HCT116 (cell line): Measurements from ENCODE around the gene RHBDD3. TPM values are rescaled to one million over a fixed set of nuclear protein-coding genes. Genes with fewer than 3 reads are reported as not detected.

Source experiments
- ATAC-seq: fragments of 200-7000 bp; cut with Tn5 transposase; 2 replicates; pipeline ENCODE4 v1.9.1; 2020; ENCODE audit warnings: mild to moderate bottlenecking, moderate library complexity
- BruUV-seq: library from RNA; stranded (reverse); fragments of 400-500 nt; replicated peaks from 2 replicates; lab custom pipeline; 2021; lab: Mats Ljungman, UMichigan
- CTCF ChIA-PET: fragments of 300-600 bp; sonication (Branson Sonifier 250); formaldehyde crosslinking; loops from one replicate; lab custom pipeline; 2021; ENCODE audit warnings: antibody characterized with exemption; lab: Charles Lee
- POLR2A ChIA-PET: fragments of 300-600, 350-600 bp; sonication (Branson Sonifier 250); formaldehyde crosslinking; loops from one replicate; lab custom pipeline; 2021; ENCODE audit warnings: antibody characterized with exemption; lab: Charles Lee
- RAD21 ChIA-PET, 2 experiments: fragments of 300-600 bp; sonication (Branson Sonifier 250); formaldehyde crosslinking; loops; one replicate each; lab custom pipeline; 2023; ENCODE audit warnings: low total read pairs in 2 of 2; ENCODE audit not compliant: uncharacterized antibody in 2 of 2, unreplicated experiment in 2 of 2, low non-redundant PET in 1 of 2; lab: Charles Lee
- DNase-seq: peaks from one replicate; pipeline ENCODE4 v3.0.0-alpha.2; 2010; ENCODE audit warnings: low read depth, low spot score
- H2AFZ ChIP-seq: fragments of 200-600 bp; shearing (Covaris generic), sonication (generic); 2 replicates; pipeline ENCODE4 v1.6.1; 2017; ENCODE audit warnings: low read depth, mixed run types, mixed read lengths, antibody characterized with exemption, low read length; ENCODE audit not compliant: poor library complexity, severe bottlenecking
- H3K27ac ChIP-seq: 2 replicates; pipeline ENCODE4 v1.5.1; 2012; ENCODE audit warnings: low read depth, low read length
- H3K27me3 ChIP-seq: fragments of 200-600 bp; sonication (generic); 2 replicates; pipeline ENCODE4 v1.6.1; 2016; ENCODE audit warnings: mixed run types, low read length, mixed read lengths; ENCODE audit not compliant: insufficient read depth
- H3K36me3 ChIP-seq, 2 experiments: fragments of 200-500 bp in 1 of 2; fragments of 200-600 bp in 1 of 2; sonication (Bioruptor generic) in 1 of 2; sonication (generic) in 1 of 2; 2 replicates each; pipeline versions ENCODE4 v1.5.1 to v1.6.1; 2014 to 2016; ENCODE audit warnings: low read length in 2 of 2, inconsistent platforms in 1 of 2, mixed read lengths in 1 of 2, mixed run types in 1 of 2; ENCODE audit not compliant: insufficient read depth in 2 of 2, control insufficient read depth in 1 of 2
- H3K4me1 ChIP-seq, 2 experiments: fragments of 200-600 bp in 1 of 2; sonication (generic) in 1 of 2; 2 replicates each; pipeline versions ENCODE4 v1.5.1 to v1.6.1; 2012 to 2017; ENCODE audit warnings: low read length in 2 of 2, inconsistent platforms in 1 of 2, mild to moderate bottlenecking in 1 of 2, mixed read lengths in 1 of 2, mixed run types in 1 of 2, moderate library complexity in 1 of 2; ENCODE audit not compliant: insufficient read depth in 2 of 2, control insufficient read depth in 1 of 2
- H3K4me2 ChIP-seq: fragments of 200-600 bp; sonication (generic); 2 replicates; pipeline ENCODE4 v1.6.1; 2017; ENCODE audit warnings: mixed run types, low read length, mixed read lengths
- H3K4me3 ChIP-seq, 2 experiments: fragments of 200-600 bp in 1 of 2; sonication (generic) in 1 of 2; replicated peaks in 1 of 2; 2 replicates each; pipeline ENCODE4 v1.5.1; 2011 to 2016; ENCODE audit warnings: low read length in 2 of 2, control low read depth in 1 of 2, low read depth in 1 of 2, mild to moderate bottlenecking in 1 of 2, mixed read lengths in 1 of 2, mixed run types in 1 of 2
- H3K79me2 ChIP-seq: fragments of 200-600 bp; sonication (generic); 2 replicates; pipeline ENCODE4 v1.6.1; 2017; ENCODE audit warnings: mild to moderate bottlenecking, mixed run types, low read length, moderate library complexity, mixed read lengths; ENCODE audit not compliant: insufficient read depth
- H3K9ac ChIP-seq: fragments of 200-600 bp; sonication (generic); 2 replicates; pipeline ENCODE4 v1.6.1; 2016; ENCODE audit warnings: low read length, mixed read lengths
- H3K9me2 ChIP-seq: fragments of 200-600 bp; sonication (generic), shearing (Covaris generic); 2 replicates; pipeline ENCODE4 v1.6.1; 2017; ENCODE audit warnings: mixed run types, mild to moderate bottlenecking, moderate library complexity; ENCODE audit not compliant: insufficient read depth
- H3K9me3 ChIP-seq, 2 experiments: fragments of 200-500 bp in 1 of 2; fragments of 200-600 bp in 1 of 2; sonication (Bioruptor generic) in 1 of 2; sonication (generic) in 1 of 2; 2 replicates each; pipeline ENCODE4 v1.6.1; 2014 to 2017; ENCODE audit warnings: low read length in 2 of 2, mixed read lengths in 2 of 2, inconsistent platforms in 1 of 2, low read depth in 1 of 2, mild to moderate bottlenecking in 1 of 2, mixed run types in 1 of 2, moderate library complexity in 1 of 2; ENCODE audit not compliant: control insufficient read depth in 1 of 2, insufficient read depth in 1 of 2
- H4K20me1 ChIP-seq: fragments of 200-600 bp; sonication (generic), shearing (Covaris generic); 2 replicates; pipeline ENCODE4 v1.6.1; 2017; ENCODE audit warnings: mixed run types, mild to moderate bottlenecking, moderate library complexity; ENCODE audit not compliant: insufficient read depth
- CBX3 ChIP-seq: IDR thresholded peaks from 2 replicates; pipeline ENCODE4 v1.6.1; 2012; ENCODE audit warnings: low read depth
- CEBPB ChIP-seq: IDR thresholded peaks from 2 replicates; pipeline ENCODE4 v1.6.1; 2012; ENCODE audit warnings: low read depth
- CTCF ChIP-seq, 3 experiments: fragments of 200-600 bp in 1 of 3; sonication (generic) in 1 of 3; IDR thresholded peaks in 2 of 3; conservative IDR thresholded peaks in 1 of 3; 2 replicates each; pipeline ENCODE4 v1.5.1; 2012 to 2017; ENCODE audit warnings: low read depth in 2 of 3, low read length in 2 of 3, antibody characterized with exemption in 1 of 3, borderline replicate concordance in 1 of 3, control low read depth in 1 of 3, mild to moderate bottlenecking in 1 of 3, mixed read lengths in 1 of 3, mixed run types in 1 of 3, moderate library complexity in 1 of 3; ENCODE audit not compliant: insufficient read depth in 1 of 3
- EZH2 ChIP-seq: fragments of 200-600 bp; sonication (generic); IDR thresholded peaks from 2 replicates; pipeline ENCODE4 v1.6.1; 2017; ENCODE audit warnings: antibody characterized with exemption, mixed run types
- FOSL1 ChIP-seq: IDR thresholded peaks from 2 replicates; pipeline ENCODE4 v1.6.1; 2012; ENCODE audit warnings: low read depth
- JUND ChIP-seq: IDR thresholded peaks from 2 replicates; pipeline ENCODE4 v1.6.1; 2012
- POLR2AphosphoS5 ChIP-seq: IDR thresholded peaks from 2 replicates; pipeline ENCODE4 v1.6.1; 2011; ENCODE audit warnings: mild to moderate bottlenecking, low read depth, low read length, moderate library complexity
- RAD21 ChIP-seq: IDR thresholded peaks from 2 replicates; pipeline ENCODE4 v1.6.1; 2012; ENCODE audit warnings: low read depth, mild to moderate bottlenecking
- REST ChIP-seq: IDR thresholded peaks from 2 replicates; pipeline ENCODE4 v1.6.1; 2012; ENCODE audit warnings: low read depth
- SP1 ChIP-seq: IDR thresholded peaks from 2 replicates; pipeline ENCODE4 v1.6.1; 2012; ENCODE audit warnings: low read depth
- TCF7L2 ChIP-seq: IDR thresholded peaks from 2 replicates; pipeline ENCODE4 v1.7.0; 2011; ENCODE audit warnings: borderline replicate concordance, inconsistent platforms; ENCODE audit not compliant: insufficient read depth, insufficient read length; ENCODE audit errors: extremely low read depth
- ZBTB33 ChIP-seq: IDR thresholded peaks from 2 replicates; pipeline ENCODE4 v1.6.1; 2011; ENCODE audit warnings: mild to moderate bottlenecking, low read length, moderate library complexity; ENCODE audit not compliant: insufficient replicate concordance; ENCODE audit errors: extremely low read depth
- ZFX ChIP-seq: fragments of 450-650 bp; IDR thresholded peaks from 2 replicates; pipeline ENCODE4 v1.6.1; 2017
- ZNF274 ChIP-seq: fragments of 200-500 bp; sonication (Bioruptor generic); IDR thresholded peaks from 2 replicates; pipeline ENCODE4 v1.6.1; 2014; ENCODE audit warnings: mild to moderate bottlenecking, low read depth, low read length, inconsistent platforms
- intact Hi-C: fragments of 100-400 bp; cut with micrococcal nuclease; formaldehyde crosslinking; loops from 2 replicates; pipeline ENCODE4 v1.10.0; 2022
- total RNA-seq: library from RNA; stranded (reverse); gene quantifications from one replicate; pipeline ENCODE4 v1.2.1, GENCODE V29; 2021; ENCODE audit not compliant: unreplicated experiment

RHBDD3 gene
- total RNA-seq, 1 experiment from 2014 or later: 30.2 TPM

GRCh38 chr22:29288837-29289236 is 21.1 kb upstream of the RHBDD3 start:
- H3K79me2 ChIP-seq: peaks cover 99% of the 10 kb centered on the region
- H3K9ac ChIP-seq: no peak overlapping the region
- H3K4me1 ChIP-seq: peaks cover 0 to 3% of the 10 kb centered on the region in 2 experiments; a peak in 1 of 4 replicates
- no TSS peak for BruUV-seq
- ChIA-PET RAD21 (interaction anchor here in 1 of 2 experiments (0.6 kb wide), 1 partner anchor 27 kb away, joined by 5 read pairs; no protein-coding TSS in a partner anchor), POLR2A (interaction anchor here (1.4 kb wide), 1 partner anchor 15 kb away, joined by 3 read pairs; no protein-coding TSS in a partner anchor), CTCF (no interaction called here)
- peaks cover 42% of the 10 kb centered on the region; the same call in 1 of the 2 replicates for H4K20me1 ChIP-seq
- TF ChIP-seq CEBPB (no peak), JUND (no peak), ZNF274 (no peak), POLR2AphosphoS5 (no peak), CTCF (IDR thresholded peaks at IDR 0.05 in 2 of 3, conservative IDR thresholded peaks at IDR 0.05 in 1 of 3; ENCODE audit: borderline replicate concordance in 1 of 3, insufficient read depth in 1 of 3, low read depth in 2 of 3, low read length in 2 of 3) (no peak), FOSL1 (no peak), ZFX (no peak), ZBTB33 (no peak), CBX3 (no peak), TCF7L2 (no peak), REST (no peak), EZH2 (no peak), RAD21 (no peak), SP1 (no peak)
- H3K27ac ChIP-seq: no peak overlapping the region
- H3K27me3 ChIP-seq: no peaks in the 10 kb centered on the region
- no peak overlapping the region for H3K4me2 ChIP-seq
- peaks cover 76 to 93% of the 10 kb centered on the region in 2 experiments for H3K36me3 ChIP-seq
- H3K9me2 ChIP-seq: no peaks in the 10 kb centered on the region
- no peak for DNase-seq
- H2AFZ ChIP-seq: no peak overlapping the region
- ATAC-seq: no peak
- H3K4me3 ChIP-seq: no peak overlapping the region
- intact Hi-C loops: no loop called here
- no peaks in the 10 kb centered on the region for H3K9me3 ChIP-seq
